GM18951 (cell line): ENCODE measurements around the gene RPS24.
"Not testable (repeated sequence)": the region's sequence is repeated elsewhere in the genome, so short reads cannot be mapped to it uniquely, and the experiment has no call there.

ENCODE experiments used
- POLR2A ChIP-seq: IDR thresholded peaks from 4 replicates; pipeline ENCODE4 v1.6.1; 2011; ENCODE audit warnings: mild to moderate bottlenecking; ENCODE audit not compliant: insufficient read length, insufficient read depth; ENCODE audit errors: extremely low read depth
- in situ Hi-C: fragments of 300-500 bp; cut with MboI; formaldehyde crosslinking; loops from one replicate; pipeline ENCODE4 v1.12.0; 2022; ENCODE audit warnings: low sequenced_read_pairs, mixed read lengths, inconsistent platforms; ENCODE audit not compliant: unreplicated experiment

Gene RPS24

GRCh38 chr10:78070726-78071125, 37.1 kb downstream of the RPS24 start:
- in situ Hi-C loops: no loop called here

DNA sequence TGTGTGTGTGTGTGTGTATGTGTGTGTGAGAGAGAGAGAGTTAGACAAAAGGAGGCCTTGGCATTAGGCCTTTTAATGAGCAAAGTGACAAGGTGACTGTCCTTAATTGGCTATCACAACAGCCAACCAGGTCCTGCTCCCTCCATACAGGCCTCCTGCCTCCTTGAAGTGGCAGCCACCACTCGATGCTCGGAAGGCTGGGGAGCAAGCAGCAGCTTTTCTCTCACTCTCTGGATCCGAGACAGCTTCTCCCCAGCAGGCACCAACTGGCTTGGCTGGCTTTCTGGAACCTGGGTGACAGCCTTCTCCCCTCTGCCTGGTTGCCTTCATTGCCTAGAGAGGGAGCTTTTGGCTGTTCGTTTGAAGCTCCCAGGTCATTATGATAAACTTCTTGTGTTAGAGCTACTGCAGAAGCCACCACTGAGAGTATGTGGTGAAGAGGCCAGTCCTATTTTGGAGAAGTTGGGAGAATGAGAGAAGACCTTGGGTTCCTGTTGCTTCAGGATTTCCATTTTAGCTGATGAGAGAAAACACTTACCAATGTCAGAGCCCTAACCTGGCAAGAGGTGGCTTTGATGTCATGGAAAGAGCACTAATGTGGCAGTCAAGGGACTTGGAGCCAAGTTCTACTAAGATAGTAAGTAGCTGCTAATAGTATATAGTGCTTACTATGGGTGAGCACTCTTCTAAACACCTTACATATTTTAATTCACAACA, 37.6 kb downstream of the RPS24 start:
- in situ Hi-C loops: no loop called here
- no peak for TF ChIP-seq POLR2A

More at GRCh38 chr10:78070726-78071125, 37.1 kb downstream of the RPS24 start:
- TF ChIP-seq POLR2A: no peak

DNA sequence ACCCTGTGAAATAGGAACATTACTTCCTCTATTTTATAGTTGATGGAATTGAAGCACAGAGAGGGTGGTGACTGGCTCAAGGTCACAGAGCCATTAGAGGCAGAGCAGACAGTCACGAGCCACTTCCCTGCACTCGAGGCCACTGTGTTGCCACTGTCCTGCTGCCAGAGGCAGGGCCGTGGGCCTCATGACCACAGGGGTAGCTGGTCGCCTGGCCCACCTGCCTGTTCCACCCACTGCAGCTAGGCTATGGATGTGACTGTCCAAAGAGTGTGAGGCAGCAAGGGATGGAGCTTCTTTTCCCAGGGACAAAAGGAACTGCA, 38.2 kb downstream of the RPS24 start:
- no peak for TF ChIP-seq POLR2A
- in situ Hi-C loops: no loop called here

GRCh38 chr10:78072504-78072903, 38.8 kb downstream of the RPS24 start:
- in situ Hi-C loops: no loop called here
- TF ChIP-seq POLR2A: no peak

DNA sequence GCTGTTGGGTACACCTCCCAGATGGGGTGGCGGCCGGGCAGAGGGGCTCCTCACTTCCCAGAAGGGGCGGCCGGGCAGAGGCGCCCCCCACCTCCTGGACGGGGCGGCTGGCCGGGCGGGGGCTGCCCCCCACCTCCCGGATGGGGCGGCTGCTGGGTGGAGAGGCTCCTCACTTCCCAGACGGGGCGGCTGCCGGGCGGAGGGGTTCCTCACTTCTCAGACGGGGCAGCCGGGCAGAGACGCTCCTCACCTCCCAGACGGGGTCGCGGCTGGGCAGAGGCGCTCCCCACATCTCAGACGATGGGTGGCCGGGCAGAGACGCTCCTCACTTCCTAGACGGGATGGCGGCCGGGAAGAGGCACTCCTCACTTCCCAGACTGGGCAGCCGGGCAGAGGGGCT, 42.1 kb downstream of the RPS24 start:
- in situ Hi-C loops: not testable (repeated sequence)

GRCh38 chr10:78078539-78079330, 45.1 kb downstream of the RPS24 start:
- in situ Hi-C loops: no loop called here
- TF ChIP-seq POLR2A: no peak

- TF ChIP-seq POLR2A: no peak
- in situ Hi-C loops: no loop called here
Observed at GRCh38 chr10:78079411-78079810, 45.7 kb downstream of the RPS24 start.

GRCh38 chr10:78081292-78081691, 47.6 kb downstream of the RPS24 start:
- in situ Hi-C loops: no loop called here
- no peak for TF ChIP-seq POLR2A

DNA sequence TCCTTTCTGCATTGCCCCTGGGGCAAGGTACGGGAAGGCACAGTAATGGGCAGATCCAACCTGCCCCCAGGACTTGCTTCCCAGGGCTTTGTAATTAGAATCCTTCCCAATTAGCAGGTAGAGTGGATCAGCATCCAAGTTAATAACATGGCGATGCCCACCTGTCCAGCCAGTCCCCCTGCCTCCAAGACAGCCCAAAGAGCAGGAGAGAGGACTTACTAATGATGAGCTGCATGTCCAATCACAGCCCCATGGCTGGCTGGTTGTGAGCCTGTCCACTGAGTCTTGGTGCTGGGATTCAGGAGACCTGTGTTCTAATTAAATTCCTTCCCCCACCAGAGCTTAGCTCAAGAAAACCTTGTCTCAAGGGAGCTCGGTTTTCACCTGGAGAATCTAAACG, 49.0 kb downstream of the RPS24 start:
- no peak for TF ChIP-seq POLR2A
- in situ Hi-C loops: no loop called here
